Esophagus (tissue), 2 donors: ENCODE results near the gene SLIT1. TPM values are rescaled to one million over a fixed set of nuclear protein-coding genes. Genes with fewer than 3 reads are reported as not detected.

Source experiments
- H3K27ac ChIP-seq, 2 donors: one replicate each; pipeline ENCODE4 v1.5.1; 2013; ENCODE audit warnings: low read depth in 2 of 2, mild to moderate bottlenecking in 2 of 2, inconsistent platforms in 1 of 2, low read length in 1 of 2, moderate library complexity in 1 of 2
- H3K27me3 ChIP-seq, 2 donors: one replicate each; pipeline ENCODE4 v1.6.1; 2013; ENCODE audit warnings: low read length in 2 of 2, control low read depth in 1 of 2, mild to moderate bottlenecking in 1 of 2; ENCODE audit not compliant: insufficient read depth in 2 of 2, control insufficient read depth in 1 of 2
- H3K36me3 ChIP-seq, 2 donors: one replicate each; pipeline ENCODE4 v1.6.1; 2013; ENCODE audit warnings: low read length in 1 of 2; ENCODE audit not compliant: control insufficient read depth in 2 of 2, insufficient read depth in 2 of 2
- H3K4me1 ChIP-seq, 2 donors: one replicate each; pipeline ENCODE4 v1.6.1; 2013; ENCODE audit warnings: low read length in 1 of 2; ENCODE audit not compliant: control insufficient read depth in 2 of 2, insufficient read depth in 2 of 2
- H3K4me3 ChIP-seq, 2 donors: one replicate each; pipeline ENCODE4 v1.5.1; 2013; ENCODE audit warnings: low read length in 2 of 2, mild to moderate bottlenecking in 2 of 2, low read depth in 1 of 2, moderate library complexity in 1 of 2
- H3K9me3 ChIP-seq, 2 donors: one replicate each; pipeline ENCODE4 v1.6.1; 2013; ENCODE audit warnings: mild to moderate bottlenecking in 2 of 2, low read depth in 1 of 2, low read length in 1 of 2, moderate library complexity in 1 of 2; ENCODE audit not compliant: control insufficient read depth in 2 of 2, insufficient read depth in 1 of 2
- WGBS, 2 donors: extraction: QIAGEN DNeasy Blood & Tissue Kit; methylation state at CpG; one replicate each; pipeline ENCODE4 v1.1.7; 2013; 5-methylcytosine and 5-hydroxymethylcytosine counted together
- polyA plus RNA-seq, 2 donors: library from polyadenylated mRNA; stranded (reverse); fragments of 200-250 nt; gene quantifications; one replicate each; pipeline ENCODE4 v1.2.3, GENCODE V29; 2013
- donor health status: healthy with polysubstance abuse.
- donor health status: Bipolar disorder and iron deficiency.

Gene SLIT1
- polyA plus RNA-seq, 2 donors = 0.02 TPM

DNA sequence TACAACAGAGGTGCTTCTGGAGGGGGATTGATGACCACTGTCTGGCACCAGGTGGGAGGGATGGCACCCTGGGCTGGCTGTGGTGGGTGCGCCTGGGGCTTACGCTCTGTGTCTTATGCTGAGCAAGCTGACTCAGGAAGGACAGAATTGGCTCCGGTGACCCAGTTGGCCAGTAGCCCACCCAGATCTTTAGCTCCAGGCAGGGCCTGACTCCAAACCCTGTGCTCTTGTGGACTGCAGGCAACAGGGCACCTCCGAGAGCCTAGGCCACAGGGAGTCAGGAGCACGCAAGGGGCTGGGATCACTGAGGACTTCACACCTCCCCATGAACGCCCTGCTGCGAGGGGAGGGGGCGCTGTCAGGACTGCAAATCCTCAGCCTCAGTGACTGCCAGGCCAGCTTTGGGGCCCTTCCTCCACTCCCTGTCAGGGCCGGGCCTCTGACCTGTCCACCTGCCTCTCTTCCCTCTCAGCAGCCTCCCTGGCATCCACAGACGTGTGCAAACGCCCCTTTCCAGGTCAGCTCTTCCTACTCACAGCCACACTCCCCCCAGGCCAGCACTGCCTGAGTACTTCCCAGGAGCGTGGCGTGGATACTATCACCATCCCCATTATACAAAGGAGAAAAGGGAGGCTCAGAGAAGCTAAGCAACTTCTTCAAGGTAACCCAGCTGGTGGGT, 118.7 kb downstream of the SLIT1 start:
- Histone ChIP-seq H3K36me3 (no peaks in the 10 kb centered on the region), H3K9me3 (peaks cover 0 to 14% of the 10 kb centered on the region in 2 donors), H3K4me1 (peaks cover 0 to 4% of the 10 kb centered on the region in 2 donors), H3K27ac (no peak overlapping the region), H3K27me3 (peaks cover 0 to 8% of the 10 kb centered on the region in 2 donors), H3K4me3 (no peak overlapping the region)
- 80 to 88% methylated on average over 12 to 13 of the region's 13 CpGs for WGBS, 2 donors

DNA sequence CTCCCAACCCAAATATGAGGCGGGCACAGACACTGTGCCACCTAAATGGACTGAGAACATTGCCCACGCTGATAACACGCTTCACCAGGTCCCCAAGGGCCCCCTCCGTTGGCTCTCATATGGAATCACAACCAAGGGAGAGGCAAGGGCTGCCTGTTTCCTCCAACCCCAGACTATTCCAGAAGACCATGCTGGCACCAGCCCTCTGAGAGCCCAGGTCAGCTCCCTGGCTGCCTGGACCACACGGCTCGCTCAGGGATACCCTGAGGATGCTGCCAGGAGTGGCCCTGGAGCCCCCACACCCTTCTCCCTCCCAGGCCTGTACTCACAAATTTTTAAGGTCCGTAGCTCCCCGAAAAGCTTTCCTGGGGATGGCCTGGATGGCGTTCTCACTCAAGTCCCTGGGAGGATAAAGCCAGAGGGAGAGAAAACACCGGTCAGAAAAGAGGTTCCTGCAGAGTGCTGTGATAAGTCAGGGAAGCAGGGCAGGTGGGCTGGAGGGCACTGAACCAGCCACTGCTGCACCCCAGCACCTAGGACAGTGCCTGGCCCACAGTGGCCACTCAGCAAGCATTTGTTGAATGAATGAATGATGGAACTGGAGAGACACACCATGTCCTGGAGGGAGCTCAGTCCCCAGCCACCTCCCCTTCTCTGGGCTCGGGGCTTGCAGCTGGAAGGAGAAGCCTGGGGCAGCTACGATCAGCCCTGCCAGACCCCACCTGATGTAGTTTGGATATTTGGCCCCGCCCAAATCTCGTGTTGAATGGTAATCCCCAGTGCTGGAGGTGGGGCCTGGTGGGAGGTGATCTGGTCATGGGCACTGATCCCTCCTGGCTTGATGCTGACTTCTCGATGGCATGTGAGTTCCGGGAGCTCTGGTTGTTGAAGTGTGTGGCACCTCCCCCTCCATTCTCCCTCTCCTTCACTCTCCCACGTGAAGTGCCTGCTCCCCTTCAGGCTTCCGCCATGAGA, 119.8 kb downstream of the SLIT1 start:
- 63 to 67% methylated on average over 17 to 18 of the region's 18 CpGs for WGBS, 2 donors
- Histone ChIP-seq H3K4me1 (peaks cover 0 to 4% of the 10 kb centered on the region in 2 donors), H3K27me3 (peaks cover 0 to 8% of the 10 kb centered on the region in 2 donors), H3K9me3 (peaks cover 0 to 14% of the 10 kb centered on the region in 2 donors), H3K27ac (no peak overlapping the region), H3K36me3 (no peaks in the 10 kb centered on the region), H3K4me3 (no peak overlapping the region)

- peaks cover 0 to 4% of the 10 kb centered on the region in 2 donors for H3K4me1 ChIP-seq
- H3K4me3 ChIP-seq = no peak overlapping the region
- H3K36me3 ChIP-seq = no peaks in the 10 kb centered on the region
- no peak overlapping the region for H3K27ac ChIP-seq
- H3K27me3 ChIP-seq = peaks cover 0 to 8% of the 10 kb centered on the region in 2 donors
- peaks cover 0 to 10% of the 10 kb centered on the region in 2 donors for H3K9me3 ChIP-seq
- WGBS, 2 donors = 30 to 39% methylated on average over 1 of the region's 1 CpG
Observed at GRCh38 chr10:97065128-97065527, 120.6 kb downstream of the SLIT1 start.

DNA sequence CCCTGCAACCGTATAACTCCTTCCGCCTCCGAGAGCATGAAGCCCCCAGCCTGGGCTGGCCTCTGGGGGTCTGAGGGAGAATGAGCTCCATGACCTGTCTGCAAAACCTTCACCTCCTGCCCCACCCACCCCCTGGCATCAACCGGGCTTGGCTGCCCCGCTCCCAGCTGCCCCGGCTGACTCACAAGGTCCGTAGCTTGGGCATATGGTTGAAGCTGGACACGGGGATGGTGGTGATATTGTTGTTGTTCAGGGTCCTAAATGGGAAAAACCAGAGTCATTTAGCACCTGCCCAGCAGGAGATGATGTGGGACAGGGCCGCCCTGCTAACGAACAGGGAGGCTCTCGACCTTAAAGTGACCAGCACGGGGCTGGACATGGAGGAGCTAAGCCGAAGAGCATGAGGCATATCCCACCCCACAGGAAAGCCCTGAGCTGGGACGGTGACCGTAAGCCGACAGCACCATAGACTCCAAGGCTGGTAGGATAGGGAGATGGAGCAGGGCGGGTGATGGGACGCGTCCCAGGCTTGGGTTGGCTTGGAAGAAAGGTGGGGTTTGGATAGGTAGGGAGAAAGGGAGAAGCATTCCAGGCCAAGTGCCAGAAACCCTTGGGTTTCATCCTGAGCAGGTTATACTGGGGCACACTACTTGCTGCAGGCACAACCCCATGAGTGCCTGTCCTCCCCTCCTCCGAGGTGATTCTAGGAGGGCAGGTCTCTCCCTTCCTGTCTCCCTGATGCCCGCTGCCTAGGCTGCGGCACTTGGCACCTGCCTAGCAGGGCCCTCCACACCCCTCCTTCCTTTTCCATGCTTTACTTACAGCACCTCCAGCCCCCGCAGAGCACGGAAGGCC, 121.5 kb downstream of the SLIT1 start:
- Histone ChIP-seq H3K27me3 (peaks cover 0 to 8% of the 10 kb centered on the region in 2 donors), H3K4me1 (peaks cover 0 to 4% of the 10 kb centered on the region in 2 donors), H3K4me3 (no peak overlapping the region), H3K9me3 (peaks cover 0 to 2% of the 10 kb centered on the region in 2 donors), H3K36me3 (no peaks in the 10 kb centered on the region), H3K27ac (no peak overlapping the region)
- WGBS, 2 donors = 57 to 68% methylated on average over 23 to 24 of the region's 24 CpGs

GRCh38 chr10:97063271-97063982, 122.3 kb downstream of the SLIT1 start:
- Histone ChIP-seq H3K36me3 (no peaks in the 10 kb centered on the region), H3K27me3 (peaks cover 0 to 8% of the 10 kb centered on the region in 2 donors), H3K4me3 (no peak overlapping the region), H3K9me3 (no peaks in the 10 kb centered on the region), H3K27ac (no peak overlapping the region), H3K4me1 (peaks cover 2 to 4% of the 10 kb centered on the region in 2 donors)
- 70% methylated on average over 20 of the region's 20 CpGs for WGBS, 2 donors

DNA sequence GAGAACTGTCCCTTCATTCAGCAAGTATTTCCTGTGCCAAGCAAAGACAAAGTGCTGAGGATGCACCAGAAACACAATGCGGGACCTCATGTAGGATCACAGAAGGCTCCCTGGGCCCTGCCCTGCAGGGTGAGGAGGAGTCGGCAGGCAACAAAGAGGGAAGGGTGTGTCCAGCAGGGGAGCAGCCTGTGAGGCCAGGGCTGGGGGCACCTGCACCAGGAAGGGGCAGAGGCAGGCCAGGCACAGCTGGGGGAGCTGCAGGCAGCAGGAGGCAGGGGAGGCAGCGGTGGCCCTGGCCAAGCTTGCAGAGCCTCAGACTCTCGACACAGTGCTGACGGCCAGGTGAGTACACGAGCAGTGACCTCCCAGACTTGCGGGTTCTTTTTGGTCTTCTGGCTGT, 123.3 kb downstream of the SLIT1 start:
- 82 to 87% methylated on average over 7 of the region's 7 CpGs for WGBS, 2 donors
- no peaks in the 10 kb centered on the region for H3K9me3 ChIP-seq
- H3K4me1 ChIP-seq = peaks cover 3 to 4% of the 10 kb centered on the region in 2 donors
- no peak overlapping the region for H3K27ac ChIP-seq
- no peak overlapping the region for H3K4me3 ChIP-seq
- peaks cover 0 to 8% of the 10 kb centered on the region in 2 donors for H3K27me3 ChIP-seq
- H3K36me3 ChIP-seq = no peaks in the 10 kb centered on the region

GRCh38 chr10:97062046-97062445, 123.7 kb downstream of the SLIT1 start:
- Histone ChIP-seq H3K27me3 (peaks cover 0 to 8% of the 10 kb centered on the region in 2 donors), H3K36me3 (no peaks in the 10 kb centered on the region), H3K4me1 (peaks cover 3 to 4% of the 10 kb centered on the region in 2 donors), H3K9me3 (no peaks in the 10 kb centered on the region), H3K27ac (no peak overlapping the region), H3K4me3 (no peak overlapping the region)
- WGBS, 2 donors = 81 to 89% methylated on average over 5 of the region's 5 CpGs

DNA sequence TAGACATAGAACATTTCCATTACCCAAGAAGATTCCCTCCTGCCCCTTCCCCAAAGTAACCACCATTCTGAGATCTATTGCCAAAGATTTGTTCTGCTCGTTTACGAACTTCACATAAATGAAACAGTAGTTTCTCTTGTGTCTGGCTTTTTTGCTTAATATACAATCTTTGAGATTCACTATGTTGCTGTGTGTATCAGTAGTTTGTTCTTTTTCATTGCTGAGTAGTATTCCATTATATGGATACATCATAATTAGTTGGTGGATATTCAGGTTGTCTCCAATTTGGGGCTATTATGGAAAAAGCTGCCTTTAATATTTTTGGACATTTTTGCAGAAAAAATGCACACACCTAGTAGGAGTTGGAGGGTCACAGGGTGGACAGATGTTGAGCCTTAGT, 124.3 kb downstream of the SLIT1 start:
- Histone ChIP-seq H3K27ac (no peak overlapping the region), H3K36me3 (no peaks in the 10 kb centered on the region), H3K4me3 (no peak overlapping the region), H3K9me3 (no peaks in the 10 kb centered on the region), H3K4me1 (peaks cover 3 to 4% of the 10 kb centered on the region in 2 donors), H3K27me3 (peaks cover 0 to 8% of the 10 kb centered on the region in 2 donors)
- WGBS, 2 donors = 95 to 96% methylated on average over 2 of the region's 2 CpGs
